H1 (cell line): ENCODE measurements around the gene PPP1R2B. TPM values are rescaled to one million over a fixed set of nuclear protein-coding genes. Genes with fewer than 3 reads are reported as not detected.

Source experiments
- CTCF ChIA-PET: fragments of 300-600 bp; sonication (Branson Sonifier 250); formaldehyde crosslinking; loops from one replicate; lab custom pipeline; 2021; ENCODE audit not compliant: partially characterized antibody; lab: Charles Lee
- POLR2A ChIA-PET: fragments of 300-600 bp; sonication (Branson Sonifier 250); formaldehyde crosslinking; loops from one replicate; lab custom pipeline; 2021; ENCODE audit warnings: inconsistent platforms; ENCODE audit not compliant: partially characterized antibody; lab: Charles Lee
- DNase-seq, 2 experiments: peaks; one replicate each; pipeline versions ENCODE4 v3.0.0 to v3.0.0-alpha.2; 2010 to 2022; ENCODE audit warnings: low spot score in 2 of 2, low read depth in 1 of 2, mixed read lengths in 1 of 2
- FAIRE-seq: peaks from 2 replicates; lab custom pipeline; 2011; peaks lifted over from hg19 to GRCh38; lab: Jason Lieb, UNC
- H2AFZ ChIP-seq: 2 replicates; pipeline ENCODE4 v1.8.1; 2012; ENCODE audit warnings: low read length, inconsistent platforms
- H2AK5ac ChIP-seq: 2 replicates; pipeline ENCODE4 v1.6.1; 2013; ENCODE audit warnings: low read depth, low read length
- H2BK120ac ChIP-seq: replicated peaks from 2 replicates; pipeline ENCODE3; 2013; ENCODE audit warnings: low read depth, low read length, inconsistent platforms
- H2BK12ac ChIP-seq: 2 replicates; pipeline ENCODE4 v1.6.1; 2013; ENCODE audit warnings: low read depth, low read length
- H2BK15ac ChIP-seq: 2 replicates; pipeline ENCODE4 v1.6.1; 2013; ENCODE audit warnings: low read length
- H2BK20ac ChIP-seq: 2 replicates; pipeline ENCODE4 v1.6.1; 2013; ENCODE audit warnings: low read length
- H2BK5ac ChIP-seq: 2 replicates; pipeline ENCODE4 v1.6.1; 2013; ENCODE audit warnings: low read depth, low read length
- H3K14ac ChIP-seq: 2 replicates; pipeline ENCODE4 v1.6.1; 2013; ENCODE audit warnings: inconsistent platforms; ENCODE audit not compliant: insufficient read length
- H3K18ac ChIP-seq: 2 replicates; pipeline ENCODE4 v1.6.1; 2013; ENCODE audit warnings: low read length; ENCODE audit errors: extremely low read depth
- H3K23ac ChIP-seq: 2 replicates; pipeline ENCODE4 v1.6.1; 2013; ENCODE audit warnings: inconsistent platforms; ENCODE audit not compliant: insufficient read length
- H3K23me2 ChIP-seq: 2 replicates; pipeline ENCODE4 v1.6.1; 2013; ENCODE audit warnings: low read depth, low read length
- H3K27ac ChIP-seq: 2 replicates; pipeline ENCODE4 v1.6.1; 2011; ENCODE audit warnings: low read depth, low read length, inconsistent platforms
- H3K27me3 ChIP-seq, 4 experiments: replicated peaks in 1 of 4; 1 replicate in 1 of 4; 2 replicates in 3 of 4; pipeline versions ENCODE4 v1.6.1 to v1.8.1; 2011 to 2013; ENCODE audit warnings: low read length in 3 of 4, mild to moderate bottlenecking in 3 of 4, inconsistent platforms in 2 of 4, mixed read lengths in 2 of 4, moderate library complexity in 1 of 4; ENCODE audit not compliant: control insufficient read depth in 3 of 4, insufficient read depth in 3 of 4; ENCODE audit errors: extremely low read depth in 1 of 4
- H3K36me3 ChIP-seq, 4 experiments: 2 replicates each; pipeline versions ENCODE4 v1.6.1 to v1.8.1; 2011 to 2013; ENCODE audit warnings: mild to moderate bottlenecking in 4 of 4, low read length in 3 of 4, moderate library complexity in 2 of 4, control low read depth in 1 of 4, inconsistent platforms in 1 of 4; ENCODE audit not compliant: insufficient read depth in 4 of 4, control insufficient read depth in 2 of 4
- H3K4ac ChIP-seq: replicated peaks from 2 replicates; pipeline ENCODE3; 2013; ENCODE audit warnings: low read length, low read depth, mixed read lengths, inconsistent platforms; ENCODE audit not compliant: insufficient read length
- H3K4me1 ChIP-seq, 4 experiments: replicated peaks in 1 of 4; 1 replicate in 1 of 4; 2 replicates in 3 of 4; pipeline versions ENCODE4 v1.6.1 to v1.8.1; 2011 to 2013; ENCODE audit warnings: low read length in 3 of 4, inconsistent platforms in 2 of 4, mixed read lengths in 1 of 4; ENCODE audit not compliant: insufficient read depth in 4 of 4, control insufficient read depth in 3 of 4
- H3K4me2 ChIP-seq, 2 experiments: 2 replicates each; pipeline versions ENCODE4 v1.6.1 to v1.8.1; 2011 to 2013; ENCODE audit warnings: low read depth in 2 of 2, low read length in 2 of 2, control low read depth in 1 of 2, inconsistent platforms in 1 of 2, mild to moderate bottlenecking in 1 of 2; ENCODE audit not compliant: insufficient read depth in 1 of 2
- H3K4me3 ChIP-seq, 4 experiments: fragments of 200-600, 300-600 bp in 1 of 4; sonication (generic), shearing (Covaris generic), sonication (Bioruptor Twin) in 1 of 4; 2 replicates each; pipeline versions ENCODE4 v1.5.1 to v1.8.1; 2011 to 2016; ENCODE audit warnings: low read length in 4 of 4, low read depth in 3 of 4, control low read depth in 2 of 4, inconsistent platforms in 2 of 4, mild to moderate bottlenecking in 2 of 4, mixed read lengths in 1 of 4, moderate library complexity in 1 of 4; ENCODE audit not compliant: insufficient read depth in 2 of 4; ENCODE audit errors: extremely low read depth in 1 of 4
- H3K56ac ChIP-seq: replicated peaks from 2 replicates; pipeline ENCODE3; 2013; ENCODE audit warnings: low read depth, mild to moderate bottlenecking, mixed read lengths, low read length, inconsistent platforms; ENCODE audit not compliant: insufficient read length
- H3K79me1 ChIP-seq: 2 replicates; pipeline ENCODE4 v1.6.1; 2013; ENCODE audit warnings: low read depth, low read length, control low read depth
- H3K79me2 ChIP-seq, 2 experiments: 2 replicates each; pipeline versions ENCODE4 v1.6.1 to v1.8.1; 2012 to 2013; ENCODE audit warnings: low read length in 2 of 2, mild to moderate bottlenecking in 2 of 2, inconsistent platforms in 1 of 2; ENCODE audit not compliant: insufficient read depth in 2 of 2, control insufficient read depth in 1 of 2
- H3K9ac ChIP-seq, 4 experiments: replicated peaks in 1 of 4; 1 replicate in 1 of 4; 2 replicates in 3 of 4; pipeline versions ENCODE4 v1.6.1 to v1.8.1; 2011 to 2013; ENCODE audit warnings: low read depth in 3 of 4, low read length in 3 of 4, control low read depth in 2 of 4, mild to moderate bottlenecking in 2 of 4, moderate library complexity in 2 of 4, inconsistent platforms in 1 of 4; ENCODE audit errors: extremely low read depth in 1 of 4
- H3K9me3 ChIP-seq, 2 experiments: 2 replicates each; pipeline versions ENCODE4 v1.6.1 to v1.8.1; 2012 to 2013; ENCODE audit warnings: mild to moderate bottlenecking in 2 of 2, moderate library complexity in 2 of 2, control low read depth in 1 of 2, inconsistent platforms in 1 of 2, low read depth in 1 of 2, low read length in 1 of 2, mixed read lengths in 1 of 2; ENCODE audit not compliant: insufficient read depth in 2 of 2
- H4K20me1 ChIP-seq, 2 experiments: replicated peaks in 1 of 2; 2 replicates each; pipeline versions ENCODE3 to v1.8.1; 2011 to 2013; ENCODE audit warnings: inconsistent platforms in 2 of 2, low read length in 2 of 2, mild to moderate bottlenecking in 1 of 2; ENCODE audit not compliant: insufficient read depth in 2 of 2, control insufficient read depth in 1 of 2
- H4K5ac ChIP-seq: 2 replicates; pipeline ENCODE4 v1.6.1; 2013; ENCODE audit warnings: low read length, low read depth, mixed read lengths, inconsistent platforms; ENCODE audit not compliant: insufficient read length
- H4K8ac ChIP-seq: 2 replicates; pipeline ENCODE4 v1.8.0; 2013; ENCODE audit warnings: mild to moderate bottlenecking, moderate library complexity, low read length, inconsistent platforms; ENCODE audit not compliant: insufficient read depth; ENCODE audit errors: extremely low read depth
- H4K91ac ChIP-seq: replicated peaks from 2 replicates; pipeline ENCODE3; 2013; ENCODE audit warnings: low read length, mixed read lengths, inconsistent platforms; ENCODE audit not compliant: insufficient read length
- ASH2L ChIP-seq: fragments of 200-600, 300-600 bp; sonication (generic); IDR thresholded peaks from one replicate; pipeline ENCODE4 v1.7.1; 2017; ENCODE audit warnings: low read length
- CREB1 ChIP-seq: IDR thresholded peaks from 2 replicates; pipeline ENCODE4 v1.6.1; 2012; ENCODE audit warnings: inconsistent platforms
- EGR1 ChIP-seq: IDR thresholded peaks from 2 replicates; pipeline ENCODE4 v1.6.1; 2011; ENCODE audit warnings: low read depth, low read length, borderline replicate concordance
- GABPA ChIP-seq: IDR thresholded peaks from 2 replicates; pipeline ENCODE4 v1.6.1; 2011; ENCODE audit warnings: mild to moderate bottlenecking, low read length, moderate library complexity, borderline replicate concordance; ENCODE audit not compliant: insufficient read depth
- NANOG ChIP-seq: IDR thresholded peaks from 2 replicates; pipeline ENCODE4 v1.6.1; 2011; ENCODE audit warnings: low read length, low read depth, mild to moderate bottlenecking, inconsistent platforms; ENCODE audit not compliant: insufficient read depth, poor library complexity, severe bottlenecking
- SP2 ChIP-seq: IDR thresholded peaks from 2 replicates; pipeline ENCODE4 v1.6.1; 2012; ENCODE audit warnings: mild to moderate bottlenecking, low read length, inconsistent platforms
- SP4 ChIP-seq: IDR thresholded peaks from 2 replicates; pipeline ENCODE4 v1.6.1; 2012; ENCODE audit warnings: low read length, inconsistent platforms
- WGBS, 2 experiments: shearing (Covaris generic) in 1 of 2; methylation state at CpG; one replicate each; pipeline versions ENCODE4 v1.1.6 to v1.1.7; 2013 to 2015; ENCODE audit warnings: low lambda C conversion rate in 2 of 2, mixed read lengths in 2 of 2, inconsistent platforms in 1 of 2, low coverage in 1 of 2, missing lambda C conversion rate in 1 of 2; ENCODE audit not compliant: insufficient replicate concordance in 2 of 2, insufficient coverage in 1 of 2, insufficient read length in 1 of 2; ENCODE audit errors: extremely low coverage in 1 of 2, missing lambda C conversion rate in 1 of 2; 5-methylcytosine and 5-hydroxymethylcytosine counted together
- polyA plus RNA-seq, 7 experiments: library from polyadenylated mRNA; depleted of rRNA in 3 of 7; stranded (reverse) in 5 of 7; unstranded in 2 of 7; fragments of >200 nt in 5 of 7; fragments of 200-250 nt in 2 of 7; gene quantifications; 1 replicate in 5 of 7; 2 replicates in 1 of 7; 4 replicates in 1 of 7; pipeline versions ENCODE4 v1.2.1 to v1.2.3, GENCODE V29; 2011 to 2013; ENCODE audit warnings: missing spikeins in 2 of 7, mixed read lengths in 2 of 7
- total RNA-seq: library from RNA; stranded (reverse); fragmentation: NEBNext Ultra II Directional; extraction: Animal tissue kit (Norgen Biotek cat#: 25700); gene quantifications from 2 replicates; pipeline ENCODE4 v1.2.1, GENCODE V29; 2021

The PPP1R2B gene
- total and polyA plus RNA-seq, 2 of the 8 experiments (the other 6 are each of a cell fraction or from before 2014, with no cell fraction given): not detected

- no peak overlapping the region for H4K8ac ChIP-seq
- DNase-seq: no peak
- no peak overlapping the region for H2BK5ac ChIP-seq
- no peaks in the 10 kb centered on the region for H3K79me2 ChIP-seq
- no peak overlapping the region for H4K5ac ChIP-seq
- H3K23ac ChIP-seq: no peak overlapping the region
- H2BK15ac ChIP-seq: no peak overlapping the region
- H3K4me2 ChIP-seq: no peak overlapping the region
- no peaks in the 10 kb centered on the region for H3K23me2 ChIP-seq
- no peak overlapping the region for H2AFZ ChIP-seq
- H3K9ac ChIP-seq: no peak overlapping the region
- H3K27me3 ChIP-seq: no peaks in the 10 kb centered on the region
- no peak overlapping the region for H3K56ac ChIP-seq
- no peaks in the 10 kb centered on the region for H3K36me3 ChIP-seq
- no peaks in the 10 kb centered on the region for H3K4me1 ChIP-seq
- FAIRE-seq: no peak
- H2BK120ac ChIP-seq: no peak overlapping the region
- no peak for TF ChIP-seq GABPA
- no peak for TF ChIP-seq NANOG
- TF ChIP-seq SP2: no peak
- no peak for TF ChIP-seq EGR1
- TF ChIP-seq SP4: no peak
- TF ChIP-seq ASH2L: no peak
- no peak for TF ChIP-seq CREB1
- H3K27ac ChIP-seq: no peak overlapping the region
- no peaks in the 10 kb centered on the region for H4K20me1 ChIP-seq
- POLR2A ChIA-PET: no interaction called here
- CTCF ChIA-PET: interaction anchor here (0.6 to 1.3 kb wide), 3 partner anchors 11 to 1104 kb away, joined by 4 to 5 read pairs (median 4); no protein-coding TSS in a partner anchor
- H2BK20ac ChIP-seq: no peak overlapping the region
- H3K18ac ChIP-seq: no peak overlapping the region
- no peak overlapping the region for H3K4ac ChIP-seq
- no peak overlapping the region for H2BK12ac ChIP-seq
- no peak overlapping the region for H3K4me3 ChIP-seq
- no peak overlapping the region for H3K14ac ChIP-seq
- 86% methylated on average over 2 of the region's 2 CpGs; no CpG with 5 or more reads in 1 of the 2 experiments for WGBS, 2 experiments
- H3K79me1 ChIP-seq: no peaks in the 10 kb centered on the region
- H4K91ac ChIP-seq: no peak overlapping the region
- H3K9me3 ChIP-seq: no peaks in the 10 kb centered on the region
- H2AK5ac ChIP-seq: no peak overlapping the region
Measured at GRCh38 chr5:156846914-156847313, 3.2 kb upstream of the PPP1R2B start.
